GM12891 (cell line): ENCODE measurements around the gene TNFRSF21.

Source experiments
- PAX5 ChIP-seq: IDR thresholded peaks from 2 replicates; pipeline ENCODE4 v1.6.1; 2011; ENCODE audit warnings: low read length, moderate library complexity, mild to moderate bottlenecking; ENCODE audit not compliant: insufficient read depth, severe bottlenecking
- POLR2A ChIP-seq: IDR thresholded peaks from 2 replicates; pipeline ENCODE4 v1.6.1; 2011; ENCODE audit warnings: low read depth, low read length, control low read depth
- POLR2AphosphoS5 ChIP-seq: IDR thresholded peaks from 2 replicates; pipeline ENCODE4 v1.6.1; 2011; ENCODE audit warnings: low read depth, low read length, control low read depth
- SPI1 ChIP-seq: IDR thresholded peaks from 2 replicates; pipeline ENCODE4 v1.6.1; 2011; ENCODE audit warnings: low read depth, low read length, control low read depth

DNA sequence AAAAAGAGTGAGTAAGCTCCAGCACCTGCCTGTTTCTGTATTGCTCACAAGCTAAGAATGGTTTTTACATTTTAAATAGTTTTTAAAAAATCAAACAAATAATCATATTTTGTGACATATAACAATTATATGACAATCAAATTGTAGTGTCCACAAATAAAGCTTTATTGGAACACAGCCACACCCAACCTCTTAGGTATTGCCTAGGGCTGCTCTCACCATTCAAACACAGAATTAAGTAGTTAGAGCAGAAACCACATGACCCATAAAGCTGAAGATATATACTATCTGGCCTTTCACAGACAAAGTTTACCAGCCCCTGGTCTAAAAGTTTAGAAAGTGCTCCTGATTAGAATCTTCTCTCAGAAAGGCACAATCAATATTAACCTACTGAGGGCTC lies 11.2 kb downstream of the TNFRSF21 start:
- TF ChIP-seq PAX5 = no peak
- no peak for TF ChIP-seq POLR2A
- TF ChIP-seq SPI1 = no peak
- TF ChIP-seq POLR2AphosphoS5 = no peak
